ENCODE data around the gene EML5. TPM values are rescaled to one million over a fixed set of nuclear protein-coding genes. Genes with fewer than 3 reads are reported as not detected.

Gene EML5
- total RNA-seq, 1 experiment from 2014 or later: 0.85 TPM

DNA sequence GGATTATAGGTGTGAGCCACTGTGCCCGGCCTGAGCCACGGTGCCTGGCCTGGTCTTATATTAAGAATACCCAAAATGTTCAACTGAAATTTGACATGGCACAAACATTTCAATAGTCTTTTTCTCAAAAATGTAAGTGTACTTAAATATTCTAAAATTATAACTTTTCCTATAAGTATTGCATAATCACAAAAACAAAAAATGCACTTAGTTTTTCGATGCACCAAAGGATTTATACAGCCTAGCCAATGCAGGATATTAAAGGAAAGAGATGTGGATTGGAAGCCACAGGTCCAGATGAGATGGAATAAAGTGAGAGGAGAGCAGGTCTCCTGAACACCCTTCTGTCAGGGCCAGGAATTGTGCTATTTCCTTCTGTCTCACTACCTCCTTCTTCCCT, 167.1 kb downstream of the EML5 start:
- POLR2A ChIA-PET: no interaction called here
- H3K4me1 Mint-ChIP-seq: peaks cover 4% of the 10 kb centered on the region
- no peaks in the 10 kb centered on the region for H3K9me3 Mint-ChIP-seq
- H3K4me3 Mint-ChIP-seq: no peak overlapping the region
- 0 out of 2 replicates have a peak, but pooled peaks have one; percentile 28 for ATAC-seq
- DNase-seq (ENCODE audit: low spot score): no peak
- no peaks in the 10 kb centered on the region for H3K27me3 Mint-ChIP-seq (ENCODE audit: low read depth)
- CTCF ChIA-PET: interaction anchor here (1.0 kb wide), 1 partner anchor 7 kb away, joined by 3 read pairs; no protein-coding TSS in a partner anchor
- H3K27ac Mint-ChIP-seq: no peak overlapping the region
- no peaks in the 10 kb centered on the region for H3K36me3 Mint-ChIP-seq
- no peak for TF ChIP-seq TEAD1 (CRISPR knock-in tag; IDR thresholded peaks at IDR 0.05)
- TF ChIP-seq JAZF1 (CRISPR knock-in tag; IDR thresholded peaks at IDR 0.05): no peak
- TF ChIP-seq ETV6 (CRISPR knock-in tag; IDR thresholded peaks at IDR 0.05): no peak
- TF ChIP-seq, protein P1, sequence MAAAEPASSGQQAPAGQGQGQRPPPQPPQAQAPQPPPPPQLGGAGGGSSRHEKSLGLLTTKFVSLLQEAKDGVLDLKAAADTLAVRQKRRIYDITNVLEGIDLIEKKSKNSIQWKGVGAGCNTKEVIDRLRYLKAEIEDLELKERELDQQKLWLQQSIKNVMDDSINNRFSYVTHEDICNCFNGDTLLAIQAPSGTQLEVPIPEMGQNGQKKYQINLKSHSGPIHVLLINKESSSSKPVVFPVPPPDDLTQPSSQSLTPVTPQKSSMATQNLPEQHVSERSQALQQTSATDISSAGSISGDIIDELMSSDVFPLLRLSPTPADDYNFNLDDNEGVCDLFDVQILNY (CRISPR knock-in tag; IDR thresholded peaks at IDR 0.05): no peak
- TF ChIP-seq ZNF121 (CRISPR knock-in tag; IDR thresholded peaks at IDR 0.05): no peak

DNA sequence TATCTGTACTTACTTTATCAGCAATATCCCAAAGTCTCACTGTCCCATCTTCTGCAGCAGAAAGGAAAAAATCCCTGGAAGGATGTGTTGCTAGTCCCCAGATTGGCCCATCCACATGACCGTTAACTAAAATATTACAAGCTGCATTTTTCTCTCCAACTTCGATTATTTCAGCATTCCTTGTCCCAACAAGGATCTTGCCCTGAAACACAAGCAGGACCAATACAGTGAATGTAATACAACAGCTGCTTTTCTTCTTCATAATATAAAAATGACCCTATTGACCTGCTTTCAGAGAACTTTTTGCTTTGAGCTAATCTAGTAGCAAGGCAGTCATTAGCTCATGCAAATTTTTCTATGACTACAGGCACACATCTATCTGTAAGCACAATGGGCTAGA, 171.7 kb downstream of the EML5 start:
- Mint-ChIP-seq H3K4me1 (peaks cover 21% of the 10 kb centered on the region), H3K27me3 (ENCODE audit: low read depth) (no peaks in the 10 kb centered on the region), H3K9me3 (no peaks in the 10 kb centered on the region), H3K4me3 (no peak overlapping the region), H3K27ac (peak overlapping the region; percentile 66; the same call in 1 of the 2 replicates), H3K36me3 (peaks cover 4% of the 10 kb centered on the region; the same call in 1 of the 2 replicates)
- CTCF ChIA-PET: no interaction called here
- no peak for DNase-seq (ENCODE audit: low spot score)
- POLR2A ChIA-PET: no interaction called here
- TF ChIP-seq, protein P2, sequence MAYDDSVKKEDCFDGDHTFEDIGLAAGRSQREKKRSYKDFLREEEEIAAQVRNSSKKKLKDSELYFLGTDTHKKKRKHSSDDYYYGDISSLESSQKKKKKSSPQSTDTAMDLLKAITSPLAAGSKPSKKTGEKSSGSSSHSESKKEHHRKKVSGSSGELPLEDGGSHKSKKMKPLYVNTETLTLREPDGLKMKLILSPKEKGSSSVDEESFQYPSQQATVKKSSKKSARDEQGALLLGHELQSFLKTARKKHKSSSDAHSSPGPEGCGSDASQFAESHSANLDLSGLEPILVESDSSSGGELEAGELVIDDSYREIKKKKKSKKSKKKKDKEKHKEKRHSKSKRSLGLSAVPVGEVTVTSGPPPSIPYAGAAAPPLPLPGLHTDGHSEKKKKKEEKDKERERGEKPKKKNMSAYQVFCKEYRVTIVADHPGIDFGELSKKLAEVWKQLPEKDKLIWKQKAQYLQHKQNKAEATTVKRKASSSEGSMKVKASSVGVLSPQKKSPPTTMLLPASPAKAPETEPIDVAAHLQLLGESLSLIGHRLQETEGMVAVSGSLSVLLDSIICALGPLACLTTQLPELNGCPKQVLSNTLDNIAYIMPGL (CRISPR knock-in tag; IDR thresholded peaks at IDR 0.05): no peak
- TF ChIP-seq, protein P3, sequence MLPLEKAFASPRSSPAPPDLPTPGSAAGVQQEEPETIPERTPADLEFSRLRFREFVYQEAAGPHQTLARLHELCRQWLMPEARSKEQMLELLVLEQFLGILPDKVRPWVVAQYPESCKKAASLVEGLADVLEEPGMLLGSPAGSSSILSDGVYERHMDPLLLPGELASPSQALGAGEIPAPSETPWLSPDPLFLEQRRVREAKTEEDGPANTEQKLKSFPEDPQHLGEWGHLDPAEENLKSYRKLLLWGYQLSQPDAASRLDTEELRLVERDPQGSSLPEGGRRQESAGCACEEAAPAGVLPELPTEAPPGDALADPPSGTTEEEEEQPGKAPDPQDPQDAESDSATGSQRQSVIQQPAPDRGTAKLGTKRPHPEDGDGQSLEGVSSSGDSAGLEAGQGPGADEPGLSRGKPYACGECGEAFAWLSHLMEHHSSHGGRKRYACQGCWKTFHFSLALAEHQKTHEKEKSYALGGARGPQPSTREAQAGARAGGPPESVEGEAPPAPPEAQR (CRISPR knock-in tag; IDR thresholded peaks at IDR 0.05): no peak
- TF ChIP-seq, protein P4, sequence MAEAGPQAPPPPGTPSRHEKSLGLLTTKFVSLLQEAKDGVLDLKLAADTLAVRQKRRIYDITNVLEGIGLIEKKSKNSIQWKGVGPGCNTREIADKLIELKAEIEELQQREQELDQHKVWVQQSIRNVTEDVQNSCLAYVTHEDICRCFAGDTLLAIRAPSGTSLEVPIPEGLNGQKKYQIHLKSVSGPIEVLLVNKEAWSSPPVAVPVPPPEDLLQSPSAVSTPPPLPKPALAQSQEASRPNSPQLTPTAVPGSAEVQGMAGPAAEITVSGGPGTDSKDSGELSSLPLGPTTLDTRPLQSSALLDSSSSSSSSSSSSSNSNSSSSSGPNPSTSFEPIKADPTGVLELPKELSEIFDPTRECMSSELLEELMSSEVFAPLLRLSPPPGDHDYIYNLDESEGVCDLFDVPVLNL (CRISPR knock-in tag; IDR thresholded peaks at IDR 0.05; ENCODE audit: borderline replicate concordance, low read depth): no peak
- TF ChIP-seq CREM (CRISPR knock-in tag; IDR thresholded peaks at IDR 0.05): no peak
- ATAC-seq: no peak

DNA sequence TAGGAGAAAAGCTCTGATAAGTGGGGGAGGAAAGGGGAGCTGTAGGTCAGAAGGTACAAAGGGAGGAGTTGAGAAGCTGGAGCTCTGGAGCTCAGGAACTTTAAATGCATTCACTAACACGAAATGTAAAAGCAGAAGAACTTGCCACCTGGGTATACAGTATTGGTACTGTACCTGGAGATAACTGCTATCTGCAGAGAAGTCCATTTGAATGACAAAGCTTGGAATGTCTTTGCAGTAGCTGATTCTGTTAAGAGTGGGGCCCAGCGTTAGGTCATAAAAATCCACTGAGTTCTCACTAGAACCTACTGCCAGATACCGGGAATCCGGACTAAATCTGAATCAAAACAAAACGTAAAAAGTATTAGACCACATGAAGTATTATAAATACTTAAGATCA, 174.3 kb downstream of the EML5 start:
- H3K27ac Mint-ChIP-seq: peak overlapping the region; percentile 58; the same call in 1 of the 2 replicates
- H3K4me3 Mint-ChIP-seq: no peak overlapping the region

DNA sequence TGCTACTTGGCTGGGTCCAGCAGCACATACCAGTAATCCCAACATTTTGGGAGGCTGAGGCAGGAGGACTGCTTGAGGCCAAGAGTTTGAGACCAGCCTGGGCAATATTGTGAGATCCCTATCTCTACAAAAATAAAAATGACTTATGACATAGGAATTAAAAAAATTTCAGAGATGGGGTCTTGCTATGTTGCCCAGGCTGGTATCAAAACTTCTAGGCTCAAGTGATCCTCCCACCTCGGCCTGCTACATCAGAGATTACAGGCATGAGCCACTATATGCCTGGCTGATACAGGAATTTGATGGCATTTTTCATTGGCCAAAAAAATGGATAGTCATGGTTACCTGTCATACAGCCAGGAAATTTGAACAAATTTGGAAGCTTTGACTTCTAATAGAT, 175.3 kb downstream of the EML5 start:
- H3K27ac Mint-ChIP-seq: no peak overlapping the region
- no peak overlapping the region for H3K4me3 Mint-ChIP-seq
- ATAC-seq (no peak), DNase-seq (ENCODE audit: low spot score) (no peak)
- POLR2A ChIA-PET: no interaction called here
- TF ChIP-seq ZNF121 (CRISPR knock-in tag; IDR thresholded peaks at IDR 0.05): peak; percentile 92
- TF ChIP-seq, protein P2 (CRISPR knock-in tag; IDR thresholded peaks at IDR 0.05): no peak
- peak; percentile 63; the same call in 1 of the 2 replicates for TF ChIP-seq GTF2I (CRISPR knock-in tag; conservative IDR thresholded peaks at IDR 0.05)
- no peaks in the 10 kb centered on the region for H3K27me3 Mint-ChIP-seq (ENCODE audit: low read depth)
- H3K9me3 Mint-ChIP-seq: no peaks in the 10 kb centered on the region
- peaks cover 23% of the 10 kb centered on the region for H3K4me1 Mint-ChIP-seq
- CTCF ChIA-PET: no interaction called here
- H3K36me3 Mint-ChIP-seq: peaks cover 6% of the 10 kb centered on the region; the same call in 1 of the 2 replicates

More for the DNA sequence above, 174.3 kb downstream of the EML5 start:
- peak; percentile 89 for ATAC-seq
- no peaks in the 10 kb centered on the region for H3K27me3 Mint-ChIP-seq (ENCODE audit: low read depth)
- H3K9me3 Mint-ChIP-seq: no peaks in the 10 kb centered on the region
- TF ChIP-seq TEAD4 (CRISPR knock-in tag; IDR thresholded peaks at IDR 0.05): 0 out of 2 replicates have a peak, but pooled peaks have one; percentile 54
- TF ChIP-seq, protein P5, sequence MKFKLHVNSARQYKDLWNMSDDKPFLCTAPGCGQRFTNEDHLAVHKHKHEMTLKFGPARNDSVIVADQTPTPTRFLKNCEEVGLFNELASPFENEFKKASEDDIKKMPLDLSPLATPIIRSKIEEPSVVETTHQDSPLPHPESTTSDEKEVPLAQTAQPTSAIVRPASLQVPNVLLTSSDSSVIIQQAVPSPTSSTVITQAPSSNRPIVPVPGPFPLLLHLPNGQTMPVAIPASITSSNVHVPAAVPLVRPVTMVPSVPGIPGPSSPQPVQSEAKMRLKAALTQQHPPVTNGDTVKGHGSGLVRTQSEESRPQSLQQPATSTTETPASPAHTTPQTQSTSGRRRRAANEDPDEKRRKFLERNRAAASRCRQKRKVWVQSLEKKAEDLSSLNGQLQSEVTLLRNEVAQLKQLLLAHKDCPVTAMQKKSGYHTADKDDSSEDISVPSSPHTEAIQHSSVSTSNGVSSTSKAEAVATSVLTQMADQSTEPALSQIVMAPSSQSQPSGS (CRISPR knock-in tag; IDR thresholded peaks at IDR 0.05; ENCODE audit: borderline replicate concordance, low read depth): no peak
- no peak for TF ChIP-seq ESRRA (CRISPR knock-in tag; IDR thresholded peaks at IDR 0.05; ENCODE audit: borderline replicate concordance)
- TF ChIP-seq TEAD1 (CRISPR knock-in tag; IDR thresholded peaks at IDR 0.05): peak; percentile 70; the same call in 1 of the 2 replicates
- no peak for TF ChIP-seq NR1H2 (CRISPR knock-in tag; IDR thresholded peaks at IDR 0.05)
- ChIA-PET POLR2A (no interaction called here), CTCF (interaction anchor here (0.8 to 0.9 kb wide), 3 partner anchors 8 to 429 kb away, joined by 3 read pairs; no protein-coding TSS in a partner anchor)
- peaks cover 23% of the 10 kb centered on the region for H3K4me1 Mint-ChIP-seq
- no peak for DNase-seq (ENCODE audit: low spot score)
- peaks cover 5% of the 10 kb centered on the region; the same call in 1 of the 2 replicates for H3K36me3 Mint-ChIP-seq
